GM21619 (cell line): ENCODE data around the gene FGF11.

Experiments used
- ATAC-seq: cut with Tn5 transposase; IDR thresholded peaks from one replicate; pipeline ENCODE4 v1.9.1; 2021; ENCODE audit not compliant: unreplicated experiment

The FGF11 gene

DNA sequence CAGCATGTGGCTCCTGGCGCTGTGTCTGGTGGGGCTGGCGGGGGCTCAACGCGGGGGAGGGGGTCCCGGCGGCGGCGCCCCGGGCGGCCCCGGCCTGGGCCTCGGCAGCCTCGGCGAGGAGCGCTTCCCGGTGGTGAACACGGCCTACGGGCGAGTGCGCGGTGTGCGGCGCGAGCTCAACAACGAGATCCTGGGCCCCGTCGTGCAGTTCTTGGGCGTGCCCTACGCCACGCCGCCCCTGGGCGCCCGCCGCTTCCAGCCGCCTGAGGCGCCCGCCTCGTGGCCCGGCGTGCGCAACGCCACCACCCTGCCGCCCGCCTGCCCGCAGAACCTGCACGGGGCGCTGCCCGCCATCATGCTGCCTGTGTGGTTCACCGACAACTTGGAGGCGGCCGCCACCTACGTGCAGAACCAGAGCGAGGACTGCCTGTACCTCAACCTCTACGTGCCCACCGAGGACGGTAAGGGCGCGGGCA is 31.0 kb upstream of the FGF11 start:
- ATAC-seq = no peak

DNA sequence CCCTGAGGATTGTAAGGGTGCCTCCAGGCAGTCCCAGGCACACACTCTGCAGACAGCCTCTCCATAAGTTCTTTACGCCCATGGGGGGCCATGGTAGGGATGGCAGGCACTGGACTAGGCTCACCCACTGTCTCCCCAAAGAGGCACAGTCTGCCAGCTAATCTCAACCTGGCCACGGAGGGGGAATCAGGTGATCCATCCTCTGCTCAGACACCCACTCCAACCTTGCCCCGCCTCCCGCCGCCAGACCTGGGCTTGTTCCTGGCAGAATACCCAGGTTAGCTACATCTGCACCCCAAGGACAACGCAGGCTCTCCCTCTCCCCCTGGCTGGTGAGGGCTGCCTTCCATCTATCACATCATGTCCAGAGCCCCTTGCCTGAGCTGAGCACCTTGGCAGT is 30.4 kb upstream of the FGF11 start:
- no peak for ATAC-seq

DNA sequence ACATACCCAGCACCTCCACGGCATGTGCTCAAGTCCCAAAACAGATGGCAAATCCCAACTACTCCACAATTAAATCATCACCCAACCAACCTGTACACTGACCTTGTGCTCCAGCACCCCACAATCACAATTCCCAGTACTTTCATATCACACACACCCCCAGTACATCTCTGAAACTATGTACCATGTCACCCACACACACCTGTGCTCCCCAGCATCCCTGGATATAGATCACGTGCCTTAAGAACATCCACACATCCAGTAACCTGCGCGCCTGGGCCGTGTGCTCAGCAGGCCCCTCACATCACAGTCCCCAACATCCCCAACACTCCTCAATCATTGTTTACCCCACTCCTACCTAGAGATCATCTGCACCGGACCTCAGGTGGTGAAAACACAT is 29.6 kb upstream of the FGF11 start:
- no peak for ATAC-seq

DNA sequence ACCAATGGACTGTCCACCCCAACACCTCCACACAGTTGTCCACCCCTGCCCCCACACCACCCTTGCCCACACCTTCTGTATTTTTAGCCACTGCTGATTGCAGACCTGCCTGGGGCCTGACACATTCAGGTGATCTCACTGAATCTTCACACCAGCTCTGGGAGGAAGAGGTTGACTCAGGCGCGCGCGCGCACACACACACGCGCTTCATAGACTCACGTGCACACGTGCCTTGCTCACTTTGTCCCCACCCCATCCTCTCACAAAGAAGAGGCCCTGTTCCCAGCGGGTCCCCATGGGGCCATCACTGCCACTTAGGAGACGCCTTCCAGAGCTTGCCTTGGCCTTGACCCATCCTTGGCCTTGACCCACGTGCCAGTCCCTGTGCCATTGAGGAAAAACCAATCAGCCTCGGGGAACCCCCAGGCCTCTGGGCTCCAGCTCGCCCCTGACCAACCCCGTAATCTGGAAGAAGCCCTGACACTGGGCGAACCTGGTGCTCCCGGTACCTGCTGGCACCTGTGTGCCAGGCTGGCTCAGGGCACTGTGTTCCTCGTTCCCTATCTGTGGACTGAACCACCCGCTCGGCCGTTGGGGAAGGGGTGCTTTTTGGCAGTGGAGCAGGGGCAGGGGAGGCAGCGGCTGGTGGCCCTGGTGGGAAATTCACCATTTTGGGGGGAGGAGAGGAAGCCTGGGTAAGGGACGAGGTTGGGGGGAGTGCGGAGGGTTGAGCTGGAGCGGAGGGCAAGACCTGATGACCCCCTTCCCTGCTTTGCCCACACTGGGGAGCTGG is 28.5 kb upstream of the FGF11 start:
- ATAC-seq = no peak

DNA sequence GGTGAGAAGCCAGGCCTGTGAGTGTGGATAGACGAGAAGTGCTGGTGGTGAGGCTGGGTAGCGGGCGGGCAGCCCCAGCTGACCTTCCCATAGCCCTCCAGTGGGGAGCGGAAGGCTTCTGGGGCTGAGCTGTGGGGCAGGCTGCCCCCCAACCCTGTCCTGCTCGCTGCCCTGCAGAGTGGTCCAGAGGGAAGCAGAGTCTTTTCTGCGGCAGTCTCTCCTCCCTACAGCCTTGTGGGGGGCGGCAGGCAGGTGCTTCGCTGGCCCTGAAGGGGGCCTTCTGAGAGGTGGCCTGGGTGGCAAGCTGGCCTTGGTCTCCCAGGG is 27.9 kb upstream of the FGF11 start:
- no peak for ATAC-seq

DNA sequence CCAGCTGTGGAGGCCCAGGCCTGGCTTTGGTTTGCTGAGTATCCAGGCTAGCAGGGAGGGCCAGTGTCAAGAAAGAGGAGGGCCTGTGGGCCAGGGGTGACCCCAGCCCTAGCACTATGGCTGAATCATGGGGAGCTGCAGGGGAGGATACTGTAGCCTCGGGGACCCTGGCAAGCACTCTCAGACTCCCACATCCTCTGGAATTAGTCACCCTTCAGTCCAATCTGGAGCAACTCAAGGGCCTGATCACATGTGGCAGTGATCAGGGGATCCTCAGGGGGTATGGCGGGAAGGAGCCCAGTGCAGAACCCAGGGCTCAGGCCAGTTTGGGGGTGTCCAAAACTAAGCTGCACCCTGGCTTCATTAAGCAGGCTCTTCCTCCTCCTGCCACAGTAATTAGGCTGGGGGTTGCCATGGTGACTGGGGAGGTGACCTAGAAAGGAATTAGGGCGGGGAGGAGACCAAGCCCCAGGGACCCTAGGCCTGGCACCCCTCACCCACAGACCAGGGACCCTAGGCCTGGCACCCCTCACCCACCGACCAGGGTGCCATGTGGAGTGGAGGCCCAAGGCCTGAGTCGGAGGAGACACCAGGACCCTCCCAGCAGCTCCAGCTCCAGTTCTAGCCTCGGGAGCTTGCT is 25.8 kb upstream of the FGF11 start:
- no peak for ATAC-seq

DNA sequence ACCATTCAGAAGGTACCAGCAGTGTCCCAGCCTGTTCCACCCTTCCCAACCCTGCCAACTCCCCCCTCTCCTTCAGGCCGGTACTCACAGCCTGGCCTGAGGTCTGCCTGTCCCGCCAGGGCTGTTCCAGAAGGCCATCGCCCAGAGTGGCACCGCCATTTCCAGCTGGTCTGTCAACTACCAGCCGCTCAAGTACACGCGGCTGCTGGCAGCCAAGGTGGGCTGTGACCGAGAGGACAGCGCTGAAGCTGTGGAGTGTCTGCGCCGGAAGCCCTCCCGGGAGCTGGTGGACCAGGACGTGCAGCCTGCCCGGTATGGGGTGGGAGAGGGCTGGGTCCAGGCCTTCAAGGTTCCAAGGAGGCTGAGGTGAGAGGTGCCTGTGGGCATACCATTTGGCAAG is 24.5 kb upstream of the FGF11 start:
- ATAC-seq = no peak

DNA sequence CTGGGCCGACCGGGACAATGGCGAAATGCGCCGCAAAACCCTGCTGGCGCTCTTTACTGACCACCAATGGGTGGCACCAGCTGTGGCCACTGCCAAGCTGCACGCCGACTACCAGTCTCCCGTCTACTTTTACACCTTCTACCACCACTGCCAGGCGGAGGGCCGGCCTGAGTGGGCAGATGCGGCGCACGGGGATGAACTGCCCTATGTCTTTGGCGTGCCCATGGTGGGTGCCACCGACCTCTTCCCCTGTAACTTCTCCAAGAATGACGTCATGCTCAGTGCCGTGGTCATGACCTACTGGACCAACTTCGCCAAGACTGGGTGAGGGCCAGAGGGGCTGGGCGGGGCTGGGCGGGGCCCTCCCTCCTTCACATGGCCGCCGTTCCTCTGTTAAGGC is 23.5 kb upstream of the FGF11 start:
- no peak for ATAC-seq

DNA sequence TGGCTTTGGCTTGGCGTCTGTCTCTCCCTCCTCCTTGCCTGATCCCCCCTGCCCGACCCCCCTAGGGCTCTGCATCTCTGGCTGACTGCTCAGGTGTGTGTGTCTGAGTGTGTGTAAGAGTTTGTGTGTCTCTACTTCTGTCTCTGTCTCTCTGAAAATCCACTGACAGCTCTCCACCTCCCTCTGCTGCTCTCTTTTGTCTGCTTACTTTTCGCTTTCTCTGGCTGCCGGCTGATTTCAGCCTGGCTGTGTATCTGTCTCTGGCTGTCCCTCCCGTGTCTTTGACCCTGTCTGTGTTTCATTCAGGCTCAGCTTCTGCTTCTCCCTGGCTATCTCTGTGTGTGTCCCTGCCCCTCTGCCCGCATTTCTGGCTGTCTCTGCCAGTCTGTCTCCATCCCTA is 23.0 kb upstream of the FGF11 start:
- ATAC-seq = no peak

DNA sequence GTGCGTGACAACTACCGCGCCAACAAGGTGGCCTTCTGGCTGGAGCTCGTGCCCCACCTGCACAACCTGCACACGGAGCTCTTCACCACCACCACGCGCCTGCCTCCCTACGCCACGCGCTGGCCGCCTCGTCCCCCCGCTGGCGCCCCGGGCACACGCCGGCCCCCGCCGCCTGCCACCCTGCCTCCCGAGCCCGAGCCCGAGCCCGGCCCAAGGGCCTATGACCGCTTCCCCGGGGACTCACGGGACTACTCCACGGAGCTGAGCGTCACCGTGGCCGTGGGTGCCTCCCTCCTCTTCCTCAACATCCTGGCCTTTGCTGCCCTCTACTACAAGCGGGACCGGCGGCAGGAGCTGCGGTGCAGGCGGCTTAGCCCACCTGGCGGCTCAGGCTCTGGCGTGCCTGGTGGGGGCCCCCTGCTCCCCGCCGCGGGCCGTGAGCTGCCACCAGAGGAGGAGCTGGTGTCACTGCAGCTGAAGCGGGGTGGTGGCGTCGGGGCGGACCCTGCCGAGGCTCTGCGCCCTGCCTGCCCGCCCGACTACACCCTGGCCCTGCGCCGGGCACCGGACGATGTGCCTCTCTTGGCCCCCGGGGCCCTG is 22.2 kb upstream of the FGF11 start:
- no peak for ATAC-seq

DNA sequence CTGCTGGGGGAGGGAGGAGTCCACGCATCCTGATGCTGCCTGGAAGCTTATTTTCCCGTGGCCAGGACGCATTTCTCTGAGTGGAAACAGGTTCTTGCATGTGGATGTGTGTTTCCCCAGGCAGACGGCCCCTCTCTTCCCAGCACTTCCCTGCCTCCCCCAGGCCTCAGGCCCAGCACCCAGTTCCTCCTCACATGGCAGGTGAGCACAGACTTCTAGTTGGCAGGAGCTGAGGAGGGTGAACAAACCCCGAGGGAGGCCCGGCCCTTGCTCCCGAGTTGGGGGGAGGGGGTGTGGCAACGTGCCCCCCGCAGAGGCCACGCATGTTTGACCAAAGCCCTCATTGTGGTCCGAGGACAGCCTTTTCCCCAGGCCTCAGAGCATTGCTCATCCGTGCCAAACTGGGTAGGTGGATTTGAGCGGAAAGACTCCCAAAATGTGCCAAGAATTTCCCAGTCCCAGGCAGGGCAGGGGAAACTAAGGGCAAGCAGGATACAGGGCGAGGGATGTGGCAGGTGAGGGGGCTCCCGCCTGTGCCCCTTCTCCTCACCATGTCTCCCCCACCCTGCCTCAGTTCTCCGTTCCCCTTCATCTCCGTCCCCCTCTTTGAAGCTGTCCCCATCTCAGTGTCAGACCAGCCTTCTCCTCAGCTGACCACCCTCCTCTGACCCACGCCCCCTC is 20.7 kb upstream of the FGF11 start:
- ATAC-seq = no peak

DNA sequence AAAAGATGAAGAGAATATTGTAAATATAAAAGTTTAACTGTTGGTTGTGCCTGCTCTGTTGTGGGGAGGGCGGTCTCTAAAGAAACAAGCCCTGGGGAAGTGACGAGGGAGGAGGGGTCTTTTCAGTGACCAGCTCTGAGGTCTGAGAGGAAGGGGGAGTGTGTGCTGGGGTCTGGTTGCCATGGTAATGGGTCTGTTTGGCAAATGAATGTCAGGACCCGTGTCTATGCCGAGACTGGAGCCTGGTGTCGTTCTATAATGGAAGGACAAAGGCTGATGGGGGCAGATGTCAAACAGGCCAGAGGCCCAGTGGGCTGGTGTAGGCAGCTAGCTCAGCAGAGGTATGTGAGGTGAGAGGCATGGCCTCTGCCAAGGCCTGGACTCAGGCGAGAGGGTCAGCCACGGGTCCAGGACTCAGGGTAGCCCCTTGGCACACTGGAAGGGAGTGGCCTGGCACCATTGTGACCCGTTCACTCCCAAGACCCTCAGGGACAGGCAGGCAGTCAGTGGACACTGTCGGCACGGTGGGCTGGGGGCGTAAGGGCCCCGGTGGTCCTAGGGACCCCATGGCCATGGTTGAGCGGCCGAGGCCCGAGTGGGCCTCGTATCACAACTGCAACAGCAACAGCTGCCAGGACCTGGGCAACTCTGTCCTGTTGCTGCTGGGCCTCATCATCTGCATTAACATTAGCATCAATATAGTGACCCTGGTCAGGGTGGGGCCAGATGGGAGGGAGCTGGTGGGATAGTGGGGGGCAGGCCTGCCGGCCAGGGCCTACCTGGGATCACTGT is 19.3 kb upstream of the FGF11 start, which contains the start of gene SPEM1:
Gene SPEM1, plus strand, starts transcription at position 506 of the 792 bp plus-strand sequence. Its CDS starts 61 bp downstream, at position 567.
- ATAC-seq = no peak

DNA sequence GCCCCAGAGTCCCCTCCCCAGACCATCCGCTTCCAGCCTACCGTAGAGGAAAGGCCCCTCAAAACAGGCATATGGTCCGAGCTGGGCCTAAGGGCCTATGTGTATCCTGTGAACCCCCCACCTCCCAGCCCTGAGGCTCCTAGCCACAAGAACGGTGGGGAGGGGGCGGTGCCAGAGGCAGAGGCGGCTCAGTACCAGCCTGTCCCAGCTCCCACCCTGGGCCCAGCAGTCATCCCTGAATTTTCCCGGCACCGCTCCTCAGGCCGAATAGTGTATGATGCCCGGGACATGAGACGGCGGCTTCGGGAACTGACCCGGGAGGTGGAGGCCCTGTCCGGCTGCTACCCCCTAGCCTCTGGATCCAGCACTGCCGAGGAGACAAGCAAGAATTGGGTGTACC is 18.1 kb upstream of the FGF11 start:
- no peak for ATAC-seq

DNA sequence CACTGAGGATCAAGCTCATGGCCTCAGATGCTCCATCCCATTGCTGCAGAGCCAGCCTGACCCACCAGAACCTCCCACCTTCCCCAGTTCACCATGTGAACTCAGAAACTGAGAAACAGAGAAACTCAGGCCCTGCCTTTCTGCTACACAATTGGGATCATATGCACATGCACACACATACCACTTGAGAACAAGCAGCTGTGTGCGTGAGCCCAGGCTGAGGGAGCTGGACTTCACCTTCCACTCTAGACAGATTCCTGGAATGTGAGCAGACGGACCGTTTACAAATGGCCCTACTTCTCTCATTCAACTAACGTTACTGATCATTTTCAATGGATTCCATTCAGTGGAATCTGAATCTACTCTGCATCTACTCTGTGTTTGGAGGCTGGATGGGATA is 15.6 kb upstream of the FGF11 start:
- ATAC-seq = no peak

DNA sequence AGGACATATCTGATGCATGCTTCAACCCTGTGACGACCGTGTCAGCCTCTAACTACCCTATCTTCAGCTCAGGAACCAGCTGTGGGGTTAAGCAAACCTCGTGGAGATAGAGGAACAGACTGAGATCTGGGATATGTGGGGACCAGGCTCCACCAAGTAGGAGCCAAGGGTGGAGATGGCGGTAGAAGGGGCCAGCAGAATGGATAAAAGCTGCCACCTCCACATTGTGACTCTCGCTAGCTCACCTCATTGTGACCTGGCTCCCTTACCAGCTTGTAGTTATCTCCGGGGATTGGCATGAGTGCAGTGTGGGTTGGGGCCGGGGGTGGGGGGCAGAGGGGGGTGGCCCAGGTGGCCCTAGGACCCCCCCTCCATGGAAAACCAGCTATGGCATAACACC is 14.0 kb upstream of the FGF11 start, which contains the start of gene SPEM2:
Gene SPEM2, plus strand, starts transcription at position 301 of the 400 bp plus-strand sequence. Its CDS starts 73 bp downstream, at position 374.
- no peak for ATAC-seq

DNA sequence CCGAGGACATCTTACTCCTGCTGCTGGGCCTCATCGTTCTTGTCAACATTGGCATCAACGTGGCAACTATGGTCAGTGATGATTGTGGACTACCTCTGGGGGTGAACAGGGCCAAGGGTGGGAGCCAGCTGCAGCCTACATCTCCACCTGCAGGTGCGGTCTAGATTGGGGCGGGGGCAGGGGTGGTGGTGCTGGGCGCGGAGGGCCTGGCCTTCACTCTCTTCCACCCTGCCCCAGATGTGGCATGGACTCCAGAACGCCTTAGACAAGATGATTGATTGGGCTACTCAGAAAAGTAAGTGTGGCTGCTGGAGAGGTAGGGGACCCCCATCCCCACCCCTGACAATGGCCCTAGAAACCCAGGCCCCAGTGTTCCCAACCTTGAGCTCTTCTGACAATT is 13.6 kb upstream of the FGF11 start:
- no peak for ATAC-seq

DNA sequence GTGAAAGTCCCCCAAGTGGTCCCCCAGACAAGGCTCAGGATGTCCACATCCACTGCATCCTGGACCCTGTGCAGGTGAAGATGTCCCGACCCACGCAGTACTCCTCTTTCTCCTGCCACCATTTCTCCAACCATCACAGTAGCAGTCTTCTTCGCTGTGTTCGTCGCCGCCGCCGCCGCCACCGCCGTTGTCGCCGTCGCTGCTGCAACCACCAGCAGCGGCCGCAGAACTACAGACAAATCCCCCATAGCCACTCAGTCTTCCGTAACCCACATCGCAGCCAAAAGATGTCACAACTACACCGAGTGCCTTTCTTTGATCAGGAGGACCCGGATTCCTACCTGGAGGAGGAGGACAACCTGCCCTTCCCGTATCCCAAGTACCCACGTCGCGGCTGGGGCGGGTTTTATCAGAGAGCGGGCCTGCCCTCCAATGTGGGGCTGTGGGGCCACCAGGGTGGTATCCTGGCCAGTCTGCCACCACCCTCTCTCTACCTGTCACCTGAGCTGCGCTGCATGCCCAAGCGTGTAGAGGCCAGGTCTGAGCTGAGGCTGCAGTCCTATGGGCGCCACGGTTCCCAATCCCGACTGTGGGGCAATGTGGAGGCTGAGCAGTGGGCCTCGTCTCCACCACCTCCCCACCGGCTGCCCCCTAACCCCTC is 13.0 kb upstream of the FGF11 start:
- no peak for ATAC-seq

DNA sequence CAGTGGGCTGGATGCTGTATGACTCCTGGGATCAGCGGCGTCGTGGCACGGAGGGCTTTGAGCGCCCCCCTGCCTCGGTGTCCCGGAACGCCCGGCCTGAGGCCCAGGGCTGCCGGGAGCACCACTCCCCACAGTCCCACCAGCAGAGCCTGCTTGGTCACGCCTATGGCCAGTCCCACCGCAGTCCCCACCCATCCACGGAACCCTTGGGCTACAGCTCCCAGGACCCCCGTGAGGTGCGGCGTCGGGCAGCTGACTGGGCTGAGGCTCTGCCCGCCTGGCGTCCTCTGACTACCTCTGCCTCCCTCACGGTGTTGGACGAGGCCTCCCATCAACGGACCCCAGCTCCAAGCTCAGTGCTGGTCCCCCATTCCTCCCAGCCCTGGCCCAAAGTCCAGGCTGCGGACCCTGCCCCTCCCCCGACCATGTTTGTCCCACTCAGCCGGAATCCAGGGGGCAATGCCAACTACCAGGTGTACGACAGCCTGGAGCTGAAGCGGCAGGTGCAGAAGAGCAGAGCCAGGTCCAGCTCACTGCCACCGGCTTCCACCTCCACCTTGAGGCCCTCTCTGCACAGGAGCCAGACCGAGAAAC is 12.3 kb upstream of the FGF11 start:
- ATAC-seq = no peak

DNA sequence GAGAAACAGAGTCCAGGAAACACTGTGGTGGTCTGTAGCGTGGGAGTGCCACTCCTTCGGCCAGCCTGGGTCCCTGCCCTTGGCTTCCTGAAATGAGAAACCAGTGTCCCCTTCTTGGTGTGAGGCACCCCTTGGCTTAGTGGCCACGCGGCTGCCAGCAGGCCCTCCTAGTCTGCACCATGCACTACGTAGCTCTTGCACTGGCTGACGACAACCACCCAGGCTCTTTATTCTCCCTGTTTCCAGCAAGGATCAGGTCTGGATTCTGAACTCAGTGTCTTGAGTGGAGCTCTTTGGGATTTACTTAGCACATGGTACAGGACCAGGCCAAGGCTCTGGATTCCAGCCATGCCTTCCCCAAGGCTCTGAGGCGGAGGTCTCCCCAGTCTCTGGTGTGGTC is 11.8 kb upstream of the FGF11 start:
- no peak for ATAC-seq

DNA sequence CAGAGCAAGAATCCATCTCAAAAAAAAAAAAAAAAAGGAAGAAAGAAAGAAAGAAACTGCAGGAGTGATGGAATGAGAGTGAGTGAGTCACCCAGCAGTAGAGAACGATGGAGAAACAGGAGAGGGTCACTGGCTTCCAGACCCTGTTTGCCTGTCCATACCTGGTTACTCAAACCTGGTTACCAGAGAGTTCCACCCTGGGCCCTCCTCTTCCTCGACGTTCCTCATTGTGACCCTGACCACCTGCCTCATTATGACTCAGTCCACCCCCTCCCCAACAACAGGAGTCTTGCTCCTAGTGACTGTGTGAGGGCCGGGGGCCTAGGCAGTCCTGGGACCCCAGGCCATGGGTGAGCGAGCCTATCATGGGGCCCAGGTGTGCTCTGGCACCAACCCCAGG is 10.8 kb upstream of the FGF11 start, which contains the start of gene SPEM3:
Gene SPEM3, plus strand, starts transcription at position 301 of the 400 bp plus-strand sequence. Its CDS starts 46 bp downstream, at position 347.
- no peak for ATAC-seq
